HT1080 (cell line): ENCODE results near the gene DBN1. TPM values are rescaled to one million over a fixed set of nuclear protein-coding genes. Genes with fewer than 3 reads are reported as not detected.

Source experiments
- DNase-seq: peaks from one replicate; pipeline ENCODE4 v3.0.0-alpha.2; 2015; ENCODE audit warnings: low read depth
- polyA plus RNA-seq, 2 experiments: library from polyadenylated mRNA; depleted of rRNA; stranded (reverse); fragments of >200 nt; gene quantifications; 2 replicates each; pipeline ENCODE4 v1.2.3, GENCODE V29; 2015
- total RNA-seq: library from RNA; depleted of rRNA; stranded (reverse); fragments of >200 nt; shearing (Covaris generic); gene quantifications from 2 replicates; pipeline ENCODE4 v1.2.3, GENCODE V29; 2014; rRNA removed

DBN1 gene
- 108 and 118 TPM in 2 replicates for total RNA-seq
- 21.5 and 31.0 TPM in 2 replicates for polyA plus RNA-seq (2015; cell fraction: cytosol; rRNA removed)
- polyA plus RNA-seq (2015; cell fraction: nucleus; rRNA removed): 478 and 488 TPM in 2 replicates

- DNase-seq: no peak
Observed at GRCh38 chr5:177473443-177474001, at the start of gene DBN1. TSS of gene DBN1 (minus strand) at chr5:177473634. CDS start at chr5:177473521, 113 bp downstream.

GRCh38 chr5:177520916-177521513 is 47.6 kb upstream of the DBN1 start:
- no peak for DNase-seq

GRCh38 chr5:177520271-177520670 is 46.8 kb upstream of the DBN1 start:
- DNase-seq: no peak

- no peak for DNase-seq
Observed at GRCh38 chr5:177519463-177520235, 46.2 kb upstream of the DBN1 start.

- peak; percentile 99 for DNase-seq
Observed at GRCh38 chr5:177516601-177517568, 43.5 kb upstream of the DBN1 start, which contains the start of gene DDX41. TSS of gene DDX41 (minus strand) at chr5:177516961. CDS start at chr5:177516945, 16 bp downstream.

- no peak for DNase-seq
Observed at GRCh38 chr5:177515580-177515979, 42.1 kb upstream of the DBN1 start.

GRCh38 chr5:177514541-177514940 is 41.1 kb upstream of the DBN1 start:
- no peak for DNase-seq

- no peak for DNase-seq
Observed at GRCh38 chr5:177513500-177513899, 40.1 kb upstream of the DBN1 start.

GRCh38 chr5:177512736-177513380 is 39.4 kb upstream of the DBN1 start:
- DNase-seq: no peak

- DNase-seq: no peak
Observed at GRCh38 chr5:177511796-177512675, 38.6 kb upstream of the DBN1 start.

- no peak for DNase-seq
Observed at GRCh38 chr5:177511181-177511580, 37.7 kb upstream of the DBN1 start.

GRCh38 chr5:177510567-177511053 is 37.2 kb upstream of the DBN1 start:
- no peak for DNase-seq

GRCh38 chr5:177509991-177510566 is 36.6 kb upstream of the DBN1 start:
- no peak for DNase-seq

GRCh38 chr5:177509381-177509951 is 36.0 kb upstream of the DBN1 start, which contains the start of gene DOK3:
TSS of gene DOK3 (minus strand) at chr5:177509826. CDS start at chr5:177509540, 286 bp downstream.
- no peak for DNase-seq

GRCh38 chr5:177508837-177509236 is 35.4 kb upstream of the DBN1 start:
- no peak for DNase-seq

GRCh38 chr5:177508221-177508611 is 34.8 kb upstream of the DBN1 start:
- no peak for DNase-seq

- DNase-seq: no peak
Observed at GRCh38 chr5:177507596-177508220, 34.3 kb upstream of the DBN1 start.

GRCh38 chr5:177507165-177507564 is 33.7 kb upstream of the DBN1 start:
- DNase-seq: no peak
